Neural progenitor cell (in vitro differentiated cells): ENCODE data around the gene HAPSTR1.

ENCODE experiments used
- CTCF ChIP-seq: fragments of 200-600 bp; sonication (generic); IDR thresholded peaks from 2 replicates; pipeline ENCODE4 v1.5.1; 2017; ENCODE audit warnings: antibody characterized with exemption, mild to moderate bottlenecking
- EZH2phosphoT487 ChIP-seq: fragments of 200-600 bp; sonication (generic); IDR thresholded peaks from 2 replicates; pipeline ENCODE4 v1.6.1; 2017; ENCODE audit warnings: antibody characterized with exemption

- TF ChIP-seq CTCF (no peak), EZH2phosphoT487 (no peak)
Observed at GRCh38 chr16:9053006-9053601, 38.3 kb upstream of the HAPSTR1 start.
